ENCODE measurements around the gene PLXND1.

DNA sequence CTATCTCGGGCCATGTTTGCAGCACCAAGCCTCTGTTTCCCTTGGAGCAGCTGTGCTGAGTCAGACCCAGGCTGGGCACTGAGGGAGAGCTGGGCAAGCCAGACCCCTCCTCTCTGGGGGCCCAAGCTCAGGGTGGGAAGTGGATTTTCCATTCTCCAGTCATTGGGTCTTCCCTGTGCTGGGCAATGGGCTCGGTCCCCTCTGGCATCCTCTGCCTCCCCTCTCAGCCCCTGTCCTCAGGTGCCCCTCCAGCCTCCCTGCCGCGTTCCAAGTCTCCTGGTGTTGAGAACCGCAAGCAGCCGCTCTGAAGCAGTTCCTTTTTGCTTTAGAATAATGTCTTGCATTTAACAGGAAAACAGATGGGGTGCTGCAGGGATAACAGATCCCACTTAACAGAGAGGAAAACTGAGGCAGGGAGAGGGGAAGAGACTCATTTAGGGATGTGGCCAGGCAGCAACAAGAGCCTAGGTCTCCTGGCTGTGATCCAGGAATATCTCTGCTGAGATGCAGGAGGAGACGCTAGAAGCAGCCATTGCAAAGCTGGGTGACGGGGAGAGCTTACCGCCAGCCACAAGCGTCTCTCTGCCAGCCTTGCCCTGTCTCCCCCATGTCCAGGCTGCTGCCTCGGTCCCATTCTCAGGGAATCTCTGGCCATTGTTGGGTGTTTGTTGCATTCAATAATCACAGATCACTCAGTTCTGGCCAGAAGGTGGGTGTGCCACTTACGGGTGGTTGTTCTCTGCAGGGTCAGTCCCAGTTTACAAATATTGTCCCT, 76.9 kb downstream of the PLXND1 start:
- TF ChIP-seq, protein P1, sequence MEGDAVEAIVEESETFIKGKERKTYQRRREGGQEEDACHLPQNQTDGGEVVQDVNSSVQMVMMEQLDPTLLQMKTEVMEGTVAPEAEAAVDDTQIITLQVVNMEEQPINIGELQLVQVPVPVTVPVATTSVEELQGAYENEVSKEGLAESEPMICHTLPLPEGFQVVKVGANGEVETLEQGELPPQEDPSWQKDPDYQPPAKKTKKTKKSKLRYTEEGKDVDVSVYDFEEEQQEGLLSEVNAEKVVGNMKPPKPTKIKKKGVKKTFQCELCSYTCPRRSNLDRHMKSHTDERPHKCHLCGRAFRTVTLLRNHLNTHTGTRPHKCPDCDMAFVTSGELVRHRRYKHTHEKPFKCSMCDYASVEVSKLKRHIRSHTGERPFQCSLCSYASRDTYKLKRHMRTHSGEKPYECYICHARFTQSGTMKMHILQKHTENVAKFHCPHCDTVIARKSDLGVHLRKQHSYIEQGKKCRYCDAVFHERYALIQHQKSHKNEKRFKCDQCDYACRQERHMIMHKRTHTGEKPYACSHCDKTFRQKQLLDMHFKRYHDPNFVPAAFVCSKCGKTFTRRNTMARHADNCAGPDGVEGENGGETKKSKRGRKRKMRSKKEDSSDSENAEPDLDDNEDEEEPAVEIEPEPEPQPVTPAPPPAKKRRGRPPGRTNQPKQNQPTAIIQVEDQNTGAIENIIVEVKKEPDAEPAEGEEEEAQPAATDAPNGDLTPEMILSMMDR (IDR thresholded peaks at IDR 0.05), result no peak
- TF ChIP-seq POLR2A (IDR thresholded peaks at IDR 0.05), result no peak
